ENCODE results near the gene RRP36.
"Not testable (repeated sequence)": the region's sequence is repeated elsewhere in the genome, so short reads cannot be mapped to it uniquely, and the experiment has no call there.

The RRP36 gene

GRCh38 chr6:43036712-43037111 is 15.3 kb downstream of the RRP36 start:
- DNase-seq (ENCODE audit: low spot score) (no peak), FAIRE-seq (no peak)

DNA sequence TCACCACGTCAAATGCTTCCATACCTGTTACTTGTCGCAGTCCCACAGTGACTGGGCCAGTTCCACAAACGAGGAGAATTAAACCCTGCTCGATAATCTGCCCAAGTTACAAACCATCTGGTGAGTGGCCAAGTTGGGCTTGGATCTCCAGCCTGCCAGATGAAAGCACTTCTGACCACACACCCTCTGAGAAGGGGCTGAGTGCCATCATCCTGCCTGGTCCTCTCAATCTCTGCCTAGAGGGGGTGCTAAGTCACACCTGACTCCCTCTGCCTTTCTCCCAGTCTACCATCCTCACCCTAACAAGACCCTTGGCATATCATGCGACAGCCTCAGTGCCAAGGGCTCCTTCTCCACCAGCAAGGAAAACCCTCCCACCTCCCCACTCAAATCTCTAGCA is 15.8 kb downstream of the RRP36 start:
- DNase-seq (ENCODE audit: low spot score), result no peak
- no peak for FAIRE-seq

DNA sequence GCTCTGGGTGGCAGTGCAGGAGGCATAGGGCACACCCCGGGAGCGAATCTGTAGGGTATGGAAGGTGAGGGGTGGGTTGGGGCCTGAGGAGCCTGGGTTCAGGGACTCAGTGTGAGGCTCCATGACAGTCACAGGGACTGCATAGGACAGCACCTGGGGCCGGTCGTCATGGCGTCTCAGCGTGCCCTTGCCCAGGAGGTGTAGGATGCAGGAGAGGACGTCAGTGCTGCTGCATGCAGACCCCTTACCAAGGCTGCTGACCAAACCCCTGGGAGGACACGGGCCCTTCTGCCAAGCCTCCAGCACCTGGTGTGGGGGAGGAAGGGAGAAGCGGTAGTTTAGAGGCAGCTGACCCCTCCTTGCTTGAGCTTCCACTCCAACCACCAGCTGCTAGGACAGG is 16.3 kb downstream of the RRP36 start:
- DNase-seq (ENCODE audit: low spot score) (no peak), FAIRE-seq (no peak)

- FAIRE-seq (no peak), DNase-seq (ENCODE audit: low spot score) (no peak)
Observed at GRCh38 chr6:43038727-43039126, 17.3 kb downstream of the RRP36 start.

GRCh38 chr6:43040542-43041257 is 19.3 kb downstream of the RRP36 start:
- DNase-seq (ENCODE audit: low spot score) (no peak), FAIRE-seq (no peak)

- not testable (repeated sequence) for DNase-seq (ENCODE audit: low spot score); FAIRE-seq
Observed at GRCh38 chr6:43041475-43041874, 20.1 kb downstream of the RRP36 start.

- no peak for FAIRE-seq
- no peak for DNase-seq (ENCODE audit: low spot score)
Observed at GRCh38 chr6:43043310-43043709, 21.9 kb downstream of the RRP36 start.

- FAIRE-seq (no peak), DNase-seq (ENCODE audit: low spot score) (no peak)
Observed at GRCh38 chr6:43045371-43045930, 24.0 kb downstream of the RRP36 start.

DNA sequence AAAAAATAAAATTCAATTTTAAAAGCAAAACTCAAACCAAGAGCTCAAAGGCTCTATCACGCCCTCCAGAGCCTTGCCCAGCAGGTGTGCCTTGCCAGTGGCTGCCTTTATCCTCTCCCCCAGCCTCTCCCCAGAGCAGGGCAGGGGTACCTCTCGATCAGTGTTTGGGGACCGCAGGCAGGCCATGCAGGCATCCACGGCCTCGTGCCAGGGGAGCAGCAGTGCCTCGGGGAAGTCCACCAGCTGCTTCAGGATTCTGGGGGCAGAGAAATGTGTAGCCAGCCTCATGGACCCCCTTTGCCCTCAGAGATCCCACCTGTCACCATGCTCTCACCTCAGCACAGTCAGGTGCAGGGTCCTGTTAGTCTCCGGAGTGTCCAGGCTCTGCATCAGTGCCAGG is 26.6 kb downstream of the RRP36 start:
- FAIRE-seq (no peak), DNase-seq (ENCODE audit: low spot score) (no peak)

DNA sequence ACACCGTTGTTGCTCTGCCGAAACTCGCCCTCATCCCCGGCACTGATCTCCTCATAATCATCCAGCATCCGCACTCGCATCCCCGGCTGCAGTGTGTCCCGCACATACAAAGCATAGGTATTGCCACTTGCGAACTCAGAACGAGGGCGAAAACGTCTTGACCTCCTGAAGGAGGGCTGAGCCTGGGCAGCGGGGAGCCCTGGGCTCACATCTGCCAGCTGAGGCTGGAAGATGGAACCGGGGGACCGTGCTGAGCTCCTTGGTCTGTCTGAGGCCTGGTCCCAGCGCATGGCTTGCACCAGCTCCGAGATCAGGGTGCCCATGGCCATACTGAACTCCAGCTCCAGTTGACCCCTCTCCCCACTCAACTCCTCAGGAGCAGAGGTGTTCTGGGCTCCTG is 29.6 kb downstream of the RRP36 start:
- no peak for FAIRE-seq

GRCh38 chr6:43052225-43052841 is 30.9 kb downstream of the RRP36 start:
- FAIRE-seq, result no peak
- DNase-seq (ENCODE audit: low spot score), result no peak

More for the DNA sequence above, 29.6 kb downstream of the RRP36 start:
- no peak for DNase-seq (ENCODE audit: low spot score)

- FAIRE-seq, result no peak
- DNase-seq (ENCODE audit: low spot score), result no peak
Observed at GRCh38 chr6:43052842-43053544, 31.6 kb downstream of the RRP36 start.

DNA sequence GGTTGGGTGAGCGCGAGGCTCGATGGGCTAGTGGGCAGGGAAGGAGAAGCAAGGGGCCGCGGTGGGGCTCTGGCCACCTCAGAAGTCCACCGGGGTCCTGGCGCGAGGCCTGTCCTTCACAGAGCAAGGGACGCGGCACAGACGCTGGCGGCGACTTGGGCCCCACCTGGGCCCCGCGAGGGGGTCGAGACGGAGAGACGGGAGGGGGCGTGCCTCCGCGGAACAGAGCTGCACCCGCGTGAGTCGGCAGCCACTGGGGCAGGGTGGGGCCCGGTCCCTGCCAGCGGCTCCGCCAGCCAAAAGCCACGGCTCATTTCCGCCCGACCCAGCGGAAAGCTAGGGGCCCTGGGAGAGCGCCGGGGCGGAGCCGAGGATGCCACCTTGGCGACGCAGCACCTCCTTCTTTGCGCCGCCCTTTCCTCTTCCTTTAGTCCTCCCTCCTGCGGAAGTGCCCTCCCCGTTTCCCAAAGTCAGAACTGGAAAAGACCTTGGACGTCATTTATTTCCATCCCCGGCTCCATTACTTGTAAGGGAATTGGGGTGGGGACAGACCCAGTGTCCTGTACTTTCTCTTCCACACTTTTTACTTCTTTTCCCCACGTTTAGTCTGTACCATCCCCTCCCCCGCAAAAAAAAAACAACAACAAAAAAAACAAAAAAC is 32.3 kb downstream of the RRP36 start, which contains the start of gene CUL7:
TSS of gene CUL7 (minus strand) at position 307 of the 661 bp plus-strand sequence. CDS start 1,063 bp downstream, outside the sequence.
- peak; percentile 66 for FAIRE-seq
- peak; percentile 83 for DNase-seq (ENCODE audit: low spot score)

- DNase-seq (ENCODE audit: low spot score), result no peak
- no peak for FAIRE-seq
Observed at GRCh38 chr6:43054206-43054943, 33.0 kb downstream of the RRP36 start.

DNA sequence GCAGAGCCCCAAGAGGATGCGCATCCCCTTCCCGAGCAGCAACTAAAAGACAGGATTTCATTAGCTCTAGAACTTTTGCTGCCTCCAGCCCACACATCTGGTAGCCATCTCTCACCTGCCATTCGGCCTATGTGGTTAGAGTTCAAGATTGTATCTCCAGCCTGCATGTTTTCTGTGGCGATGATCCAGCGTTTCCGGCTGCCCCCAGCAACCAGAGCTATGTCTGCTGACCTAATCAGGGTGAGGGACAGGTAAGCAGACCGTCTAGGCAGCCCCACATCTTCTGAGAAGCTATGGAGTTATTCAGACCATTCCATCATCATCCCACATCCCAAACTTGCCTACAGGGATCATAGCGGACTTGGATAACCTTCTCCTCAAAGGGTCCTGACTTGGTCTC is 34.5 kb downstream of the RRP36 start:
- FAIRE-seq (no peak), DNase-seq (ENCODE audit: low spot score) (no peak)

DNA sequence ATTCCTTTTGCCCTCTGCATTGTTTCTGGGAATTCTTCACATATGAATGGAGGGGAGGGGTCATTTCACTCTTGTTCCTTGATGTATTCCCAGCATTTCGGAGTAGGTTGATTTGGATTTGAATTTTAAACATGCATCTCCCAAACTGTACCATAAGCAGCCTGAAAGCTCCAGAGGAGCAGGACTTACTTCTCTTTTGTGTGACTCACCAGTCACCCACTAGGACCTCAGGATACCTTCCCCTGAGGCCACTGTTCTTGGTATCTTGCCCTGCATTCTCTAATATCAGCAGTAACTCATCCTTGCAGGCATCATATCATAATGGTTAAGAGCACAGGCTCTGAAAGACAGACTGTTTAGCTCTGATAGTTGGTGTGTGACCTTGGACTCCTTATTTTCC is 37.1 kb downstream of the RRP36 start:
- DNase-seq (ENCODE audit: low spot score), result no peak
- no peak for FAIRE-seq

DNA sequence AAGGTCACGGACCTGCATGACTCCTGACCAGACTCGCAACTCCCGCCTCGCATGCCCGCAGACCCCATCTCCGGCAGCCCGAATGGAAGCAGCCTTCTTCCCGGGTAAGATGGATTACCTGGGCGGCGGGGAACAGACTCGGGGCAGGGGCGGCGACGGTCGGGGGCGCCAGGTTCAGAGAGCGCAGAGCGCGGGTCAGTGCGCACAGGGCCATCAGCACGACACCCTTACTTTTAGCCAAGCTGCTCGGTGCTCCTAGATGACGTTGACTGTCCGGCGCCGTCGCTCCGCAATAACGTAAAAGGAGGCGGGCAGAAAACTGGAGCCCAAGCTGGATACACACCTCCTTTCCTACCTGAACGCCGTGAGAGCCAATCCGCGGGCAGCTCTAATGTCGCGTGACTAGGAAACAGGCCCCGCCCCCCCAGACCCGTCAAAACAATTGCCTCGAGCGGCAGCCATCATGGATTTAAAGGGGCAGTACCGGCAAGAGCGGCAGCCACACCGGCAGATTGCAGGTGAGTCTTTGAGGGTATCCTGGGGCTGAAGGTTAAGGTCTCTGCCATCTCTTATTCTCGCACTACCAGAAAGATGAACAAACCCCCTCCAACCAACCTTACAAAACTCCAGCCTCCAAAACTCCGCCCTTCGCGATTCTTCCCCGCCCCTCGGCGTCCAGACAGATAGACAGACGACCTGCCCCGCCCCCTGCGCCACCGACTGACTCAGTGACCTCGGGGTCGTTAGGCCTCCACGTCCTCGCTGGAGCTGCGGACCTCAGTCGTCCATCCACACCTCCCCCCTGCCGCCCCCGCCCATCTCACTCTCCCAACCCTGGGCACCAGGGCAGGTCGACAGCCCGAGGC is 38.0 kb downstream of the RRP36 start, which contains the start of the genes KLC4 and MRPL2:
TSS of gene KLC4 (plus strand) at position 464 of the 866 bp plus-strand sequence. CDS start 1,705 bp downstream, outside the sequence.
TSS of gene MRPL2 (minus strand) at position 267 of the 866 bp plus-strand sequence. CDS start at position 214, 53 bp downstream.
- FAIRE-seq, result peak; percentile 58
- peak; percentile 95 for DNase-seq (ENCODE audit: low spot score)

- FAIRE-seq (no peak), DNase-seq (ENCODE audit: low spot score) (no peak)
Observed at GRCh38 chr6:43060034-43060754, 38.8 kb downstream of the RRP36 start.
